NAMALWA (cell line): Measurements from ENCODE around the gene HRC.
A peak's percentile ranks its signal among the peaks of the same experiment; 100 is the strongest.
"Not testable (repeated sequence)": the region's sequence is repeated elsewhere in the genome, so short reads cannot be mapped to it uniquely, and the experiment has no call there.

Source experiments
- DNase-seq: peaks from one replicate; pipeline ENCODE4 v3.0.0-alpha.2; 2015; ENCODE audit warnings: low spot score

The HRC gene

DNA sequence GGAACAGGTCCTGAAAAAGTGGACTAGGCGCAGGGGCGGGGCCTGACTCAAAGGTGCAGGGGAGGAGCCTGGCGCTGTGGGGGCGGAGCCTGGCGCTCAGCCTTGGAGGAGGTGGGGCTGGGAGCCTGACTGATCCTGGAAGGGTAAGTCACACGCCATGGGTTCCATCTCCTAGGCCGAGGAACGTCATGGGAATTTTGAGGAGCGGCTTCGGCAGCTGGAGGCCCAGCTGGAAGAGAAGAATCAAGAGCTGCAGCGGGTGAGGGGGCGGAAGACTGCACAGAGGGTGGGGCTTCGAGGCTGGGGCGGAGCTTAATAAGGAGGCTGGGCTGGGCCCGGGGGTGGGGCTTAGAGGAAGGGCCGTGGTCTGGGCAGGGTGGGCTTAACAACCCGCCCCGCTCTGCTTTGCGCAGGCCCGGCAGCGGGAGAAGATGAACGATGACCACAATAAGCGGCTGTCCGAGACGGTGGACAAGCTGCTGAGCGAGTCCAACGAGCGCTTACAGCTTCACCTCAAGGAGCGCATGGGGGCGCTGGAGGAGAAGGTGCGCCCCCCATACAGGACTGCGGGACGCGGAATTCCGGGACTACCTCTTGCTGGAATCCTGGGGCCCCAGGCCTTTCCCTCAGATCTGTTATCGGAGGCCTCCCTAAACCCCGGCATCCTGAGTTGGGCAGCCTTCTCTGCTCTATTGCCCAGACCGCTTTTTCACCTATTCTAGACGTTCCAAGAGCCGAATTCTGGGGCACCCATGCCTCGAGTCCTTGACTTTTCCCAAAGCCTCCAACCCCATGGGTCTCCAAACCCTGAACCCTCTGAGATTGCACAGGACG lies 21.4 kb downstream of the HRC start:
- DNase-seq, result peak; percentile 58

DNA sequence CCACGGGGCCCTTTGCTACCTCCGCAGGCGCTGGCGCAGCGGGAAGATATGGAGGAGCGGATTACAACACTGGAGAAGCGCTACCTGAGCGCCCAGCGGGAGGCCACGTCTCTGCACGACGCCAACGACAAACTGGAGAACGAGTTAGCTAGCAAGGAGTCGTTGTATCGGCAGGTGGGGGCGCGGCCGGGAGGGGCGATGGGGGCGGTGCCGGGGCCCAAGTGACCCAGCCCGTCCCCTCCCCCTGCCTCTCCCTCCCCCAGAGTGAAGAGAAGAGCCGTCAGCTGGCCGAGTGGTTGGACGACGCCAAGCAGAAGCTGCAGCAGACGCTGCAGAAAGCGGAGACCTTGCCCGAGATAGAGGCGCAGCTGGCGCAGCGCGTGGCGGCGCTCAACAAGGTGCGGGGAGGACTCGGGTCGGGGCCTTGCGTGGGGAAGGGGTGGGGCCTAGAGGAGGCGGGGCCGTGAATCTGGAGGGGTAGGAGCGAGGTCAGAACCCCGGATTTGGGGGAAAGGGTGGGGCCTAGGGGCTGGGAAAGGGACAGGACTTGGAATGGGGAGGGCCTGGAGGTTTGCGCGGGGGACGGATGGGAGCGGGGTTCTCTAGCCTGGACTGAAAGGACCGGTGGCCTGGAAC lies 22.1 kb downstream of the HRC start:
- DNase-seq, result no peak

DNA sequence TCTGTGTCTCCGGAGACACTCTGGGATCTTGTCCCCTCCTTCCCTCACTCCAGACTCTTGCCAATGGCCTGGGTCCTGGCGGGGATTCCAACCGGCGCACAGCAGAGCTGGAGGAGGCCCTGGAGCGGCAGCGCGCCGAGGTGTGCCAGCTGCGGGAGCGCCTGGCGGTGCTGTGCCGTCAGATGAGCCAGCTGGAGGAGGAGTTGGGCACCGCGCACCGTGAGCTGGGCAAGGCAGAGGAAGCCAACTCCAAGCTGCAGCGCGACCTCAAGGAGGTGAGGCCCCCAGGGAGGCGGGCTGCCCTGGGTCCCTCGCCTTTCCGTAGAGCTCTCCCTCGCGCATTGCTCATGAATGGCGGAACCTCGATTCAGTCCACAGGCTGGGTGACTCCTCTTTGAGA lies 24.9 kb downstream of the HRC start:
- no peak for DNase-seq

DNA sequence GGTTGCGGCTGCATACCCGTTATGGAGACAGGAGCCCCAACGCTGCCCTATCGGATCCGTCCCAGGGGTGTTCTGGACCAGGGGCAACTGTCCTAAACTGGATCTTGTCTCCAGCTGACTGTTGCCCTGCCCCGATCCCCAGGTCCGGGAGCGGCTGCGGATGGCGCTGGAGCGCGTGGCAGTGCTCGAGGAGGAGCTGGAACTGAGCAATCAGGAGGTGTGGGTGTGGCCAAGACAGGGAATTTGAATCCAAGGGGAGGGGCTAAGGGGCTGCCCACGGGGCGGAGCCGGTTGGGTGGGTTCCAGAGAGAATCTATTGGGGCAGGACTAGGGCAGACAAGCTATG lies 26.0 kb downstream of the HRC start:
- no peak for DNase-seq

DNA sequence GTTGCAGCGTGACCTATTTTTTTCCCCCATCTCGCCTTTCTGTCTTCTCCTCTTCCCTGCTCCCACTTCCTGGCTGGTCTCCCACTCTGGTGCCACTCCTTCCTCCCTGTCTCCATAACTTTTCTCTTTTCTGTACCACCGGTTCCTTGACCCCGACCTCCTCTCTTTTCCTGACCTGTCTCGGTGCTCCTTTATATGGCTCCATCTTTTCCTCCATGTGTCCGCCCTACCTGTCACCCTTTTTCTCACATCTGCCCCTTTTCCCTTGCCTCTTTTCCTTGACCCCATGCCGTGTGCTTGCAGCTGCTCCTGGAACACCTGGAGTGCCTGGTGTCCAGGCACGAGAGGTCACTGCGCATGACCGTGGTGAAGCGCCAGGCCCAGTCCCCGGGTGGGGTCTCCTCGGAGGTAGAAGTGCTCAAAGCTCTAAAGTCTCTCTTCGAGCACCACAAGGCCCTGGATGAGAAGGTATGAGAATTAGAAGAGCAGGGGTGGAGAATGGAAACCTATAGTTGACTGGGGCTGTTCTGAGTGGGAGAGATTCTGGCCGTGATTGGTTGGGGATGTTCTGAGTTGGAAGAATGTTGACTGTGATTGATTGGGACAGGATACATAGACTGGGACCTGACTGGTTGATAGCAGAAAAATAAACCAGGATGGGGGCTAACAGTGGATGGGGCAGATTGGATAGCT lies 26.5 kb downstream of the HRC start:
- DNase-seq, result no peak

DNA sequence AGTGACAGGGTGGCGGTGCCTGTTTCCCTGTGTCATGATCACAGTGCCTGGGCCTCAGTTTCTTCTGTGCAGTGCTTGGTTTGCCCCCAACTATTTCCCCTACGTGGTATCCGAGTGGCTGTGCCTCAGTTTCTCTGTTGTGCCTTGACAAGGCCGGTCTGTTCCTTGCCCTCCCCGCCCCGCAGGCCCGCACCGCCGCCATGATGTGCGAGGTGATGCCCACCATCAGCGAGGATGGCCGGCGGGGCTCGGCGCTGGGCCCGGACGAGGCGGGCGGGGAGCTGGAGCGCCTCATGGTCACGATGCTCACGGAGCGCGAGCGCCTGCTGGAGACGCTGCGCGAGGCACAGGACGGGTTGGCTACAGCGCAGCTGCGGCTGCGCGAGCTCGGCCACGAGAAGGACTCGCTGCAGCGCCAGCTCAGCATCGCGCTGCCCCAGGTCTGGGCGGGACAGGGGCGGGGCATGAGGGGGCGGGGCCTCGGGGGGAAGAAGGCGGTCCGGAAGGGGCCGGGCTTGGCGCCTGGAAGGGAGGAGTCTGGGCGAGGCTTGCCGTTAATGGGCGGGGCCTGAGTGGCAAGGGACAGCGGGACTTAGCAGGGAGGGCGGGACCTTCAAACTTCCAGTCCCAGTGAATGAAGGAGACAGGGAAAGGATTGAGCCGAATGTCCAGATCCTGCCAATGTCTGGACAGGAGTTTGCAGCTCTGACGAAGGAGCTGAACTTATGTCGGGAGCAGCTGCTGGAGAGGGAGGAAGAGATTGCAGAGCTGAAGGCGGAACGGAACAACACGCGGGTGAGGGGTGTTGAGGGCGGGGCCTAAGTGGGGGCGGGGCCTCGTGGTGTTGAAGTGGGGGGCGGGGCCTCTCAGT lies 27.3 kb downstream of the HRC start:
- DNase-seq, result peak; percentile 97

DNA sequence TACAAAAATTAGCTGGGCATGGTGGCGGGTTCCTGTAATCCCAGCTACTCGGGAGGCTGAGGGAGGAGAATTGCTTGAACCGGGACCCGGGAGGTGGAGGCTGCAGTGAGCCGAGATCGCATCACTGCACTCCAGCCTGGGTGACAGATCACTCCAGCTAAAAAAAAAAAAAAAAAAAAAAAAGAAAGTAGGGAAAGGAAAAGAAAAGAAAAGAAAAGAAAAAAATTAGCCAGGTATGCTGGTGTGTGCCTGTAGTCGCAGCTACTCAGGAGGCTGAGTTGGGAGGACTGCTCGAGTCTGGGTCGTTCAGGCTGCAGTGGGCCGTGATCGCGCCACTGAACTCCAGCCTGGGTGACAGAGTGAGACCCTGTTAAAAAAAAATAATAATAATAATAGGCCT lies 28.0 kb downstream of the HRC start:
- DNase-seq, result not testable (repeated sequence)

DNA sequence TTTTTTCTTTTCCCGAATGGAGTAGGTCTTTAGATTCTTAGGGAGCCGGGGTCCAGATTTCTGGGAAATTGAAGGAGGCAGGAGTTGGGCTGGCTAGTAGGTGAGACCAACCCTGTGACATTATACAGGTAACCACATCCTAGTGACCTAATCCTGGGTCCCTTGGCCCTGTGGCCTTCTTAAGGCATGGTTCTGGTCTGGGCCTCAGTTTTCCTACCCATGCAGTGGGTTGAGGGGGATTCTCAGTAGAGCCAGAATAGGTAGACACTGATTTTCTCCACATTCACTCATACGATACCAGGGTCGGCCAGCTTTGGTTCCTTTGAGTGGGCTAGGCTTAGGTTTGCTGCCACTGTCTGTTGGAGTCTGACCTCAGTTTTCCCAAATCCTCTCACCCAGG lies 28.6 kb downstream of the HRC start:
- no peak for DNase-seq

DNA sequence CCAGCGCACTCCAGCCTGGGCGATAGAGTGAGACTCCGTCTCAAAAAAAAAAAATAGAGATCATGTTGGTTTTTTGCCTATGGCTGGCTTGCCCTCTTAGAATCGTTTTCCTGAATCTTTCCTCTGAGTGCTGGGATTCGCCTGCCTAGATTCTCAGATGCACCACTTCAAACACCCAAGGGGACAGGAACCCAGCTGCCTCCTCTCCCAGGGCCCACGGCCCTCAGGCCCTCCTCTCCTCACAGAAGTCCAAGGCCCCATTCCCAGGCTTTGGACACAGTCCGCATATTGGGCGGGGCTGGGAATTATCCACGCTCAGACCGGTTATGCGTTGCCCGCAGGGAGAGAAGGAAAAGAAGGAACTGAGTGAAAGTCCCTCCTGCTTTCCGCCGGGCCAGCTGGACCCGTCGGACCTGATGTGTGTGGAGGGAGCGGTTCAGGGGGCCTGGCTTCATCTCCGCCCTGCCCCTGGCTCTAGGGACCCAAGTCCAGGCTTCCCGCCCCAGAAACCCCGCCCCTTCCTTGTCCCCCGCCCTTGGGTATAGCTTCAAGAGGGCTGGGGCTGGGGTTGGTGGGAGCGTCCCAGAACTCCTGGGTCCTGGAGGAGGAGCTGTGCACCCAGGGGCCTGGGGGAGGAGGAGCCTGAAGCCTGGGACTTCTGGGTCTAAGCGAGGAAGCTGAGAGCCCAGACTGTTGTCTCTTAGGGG lies 30.0 kb downstream of the HRC start:
- no peak for DNase-seq

DNA sequence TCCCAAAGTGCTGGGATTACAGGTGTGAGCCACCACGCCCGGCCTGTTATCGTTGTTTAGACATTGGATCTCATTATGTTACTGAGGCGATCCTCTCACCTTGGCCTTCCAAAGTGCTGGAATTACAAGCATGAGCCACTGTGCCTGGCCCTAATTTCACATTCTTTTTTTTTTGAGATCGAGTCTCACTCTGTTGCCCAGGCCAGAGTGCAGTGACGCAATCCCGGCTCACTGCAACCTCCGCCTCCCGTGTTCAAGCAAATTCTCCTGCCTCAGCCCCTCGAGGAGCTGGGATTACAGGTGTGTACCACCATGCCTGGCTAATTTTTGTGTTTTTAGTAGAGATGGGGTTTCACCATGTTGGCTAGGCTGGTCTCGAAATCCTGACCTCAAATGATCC lies 31.9 kb downstream of the HRC start:
- DNase-seq, result not testable (repeated sequence)

DNA sequence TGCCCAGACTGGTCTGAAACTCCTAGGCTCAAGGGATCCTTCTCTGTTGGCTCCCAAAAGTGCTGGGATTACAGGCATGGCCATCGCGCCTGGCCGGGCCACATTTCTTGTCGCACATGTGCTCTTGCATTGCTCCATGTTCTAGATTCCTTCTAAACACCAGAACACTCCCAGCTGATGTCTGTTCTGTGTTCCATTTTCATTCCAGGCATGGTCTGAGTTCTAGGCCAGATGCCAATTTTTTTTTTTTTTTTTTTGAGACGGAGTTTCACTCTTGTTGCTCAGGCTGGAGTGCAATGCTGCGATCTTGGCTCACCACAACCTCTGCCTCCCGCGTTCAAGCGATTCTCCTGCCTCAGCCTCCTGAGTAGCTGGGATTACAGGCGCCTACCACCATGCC lies 33.4 kb downstream of the HRC start:
- not testable (repeated sequence) for DNase-seq

DNA sequence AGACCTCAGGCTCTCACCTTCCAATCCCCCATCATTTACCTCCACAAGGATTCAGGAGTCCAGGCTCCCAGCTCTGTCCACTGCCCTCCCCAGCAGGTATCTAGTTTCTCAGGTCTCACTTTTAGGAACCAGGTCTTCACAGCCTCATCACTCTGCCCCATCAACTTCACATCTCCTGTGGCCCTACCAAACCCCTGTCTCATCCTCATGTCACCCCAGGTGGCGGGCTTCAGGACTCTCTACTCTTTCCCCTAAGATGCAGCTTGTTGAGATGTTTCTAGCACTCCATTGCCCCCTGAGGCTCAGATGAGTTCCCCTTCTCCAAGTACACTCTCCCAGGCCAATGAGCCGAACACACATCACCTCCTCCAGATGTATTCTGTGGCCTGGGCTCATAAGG lies 34.3 kb downstream of the HRC start:
- peak; percentile 49 for DNase-seq

DNA sequence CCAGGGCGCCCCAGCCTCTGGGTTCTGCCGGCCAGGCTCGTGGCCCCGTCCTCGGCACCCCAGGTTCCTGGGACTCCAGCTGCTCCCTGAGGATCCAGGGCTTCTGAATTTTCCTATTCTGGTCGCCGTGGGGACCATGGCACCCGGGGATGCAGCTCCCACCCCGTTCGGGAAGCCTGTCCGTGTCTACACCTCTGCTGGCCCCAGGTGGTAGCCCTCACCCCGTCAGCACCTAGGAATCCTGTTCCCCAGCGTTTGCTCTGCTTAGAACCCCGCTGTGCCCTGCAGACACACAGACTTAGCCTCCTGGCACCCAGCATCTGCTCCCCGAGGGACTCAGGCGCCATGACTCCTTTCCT lies 34.9 kb downstream of the HRC start:
- no peak for DNase-seq

DNA sequence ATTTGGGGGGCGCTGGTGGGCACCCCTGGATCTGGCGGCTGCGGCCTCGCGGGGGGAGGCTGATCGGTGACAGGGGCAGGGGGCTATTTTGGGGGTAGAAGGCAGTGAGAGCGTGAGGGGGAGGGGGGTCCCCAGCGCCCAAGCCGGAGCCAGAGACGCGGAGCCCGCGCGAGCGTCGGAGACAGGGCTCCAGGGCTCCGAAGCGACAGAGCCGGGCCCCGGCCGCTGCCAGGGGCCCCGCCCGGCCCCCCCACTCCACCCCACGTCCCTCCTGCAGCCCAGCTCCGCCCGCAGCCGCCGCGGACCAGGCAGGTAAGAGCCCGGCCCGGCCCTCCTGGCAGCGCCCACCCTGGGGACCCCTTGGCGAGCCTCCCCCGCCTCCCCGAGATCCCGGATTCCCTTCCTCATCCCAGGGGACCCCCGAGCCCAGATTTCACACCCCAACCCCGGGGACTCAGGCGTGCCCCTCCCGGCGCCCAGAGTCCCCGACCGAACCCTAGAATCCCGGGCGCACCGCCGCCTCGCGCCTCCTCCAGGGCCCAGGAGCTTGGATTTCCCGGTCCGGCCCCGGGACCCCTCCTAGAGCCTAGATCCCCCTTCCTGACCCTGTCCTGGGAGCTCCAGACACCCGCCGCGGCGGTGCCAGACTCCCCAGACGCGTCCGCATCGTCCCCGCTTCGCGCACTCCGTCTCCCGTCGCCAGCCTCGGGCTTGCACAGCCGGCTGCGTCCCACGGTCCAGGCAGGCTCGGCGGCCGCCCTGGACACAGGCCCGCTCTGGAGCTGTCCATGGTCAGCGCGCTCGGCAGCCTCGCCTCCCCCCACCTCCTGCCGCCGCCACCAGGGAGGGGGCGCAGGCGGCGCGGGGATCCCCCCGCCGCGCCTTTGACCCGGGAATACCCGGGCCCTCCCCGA lies 35.5 kb downstream of the HRC start, which contains the start of gene PPFIA3:
PPFIA3 (plus strand) TSS at position 134 of the 914 bp plus-strand sequence. CDS start 8,330 bp downstream, outside the sequence.
- DNase-seq, result peak; percentile 41

DNA sequence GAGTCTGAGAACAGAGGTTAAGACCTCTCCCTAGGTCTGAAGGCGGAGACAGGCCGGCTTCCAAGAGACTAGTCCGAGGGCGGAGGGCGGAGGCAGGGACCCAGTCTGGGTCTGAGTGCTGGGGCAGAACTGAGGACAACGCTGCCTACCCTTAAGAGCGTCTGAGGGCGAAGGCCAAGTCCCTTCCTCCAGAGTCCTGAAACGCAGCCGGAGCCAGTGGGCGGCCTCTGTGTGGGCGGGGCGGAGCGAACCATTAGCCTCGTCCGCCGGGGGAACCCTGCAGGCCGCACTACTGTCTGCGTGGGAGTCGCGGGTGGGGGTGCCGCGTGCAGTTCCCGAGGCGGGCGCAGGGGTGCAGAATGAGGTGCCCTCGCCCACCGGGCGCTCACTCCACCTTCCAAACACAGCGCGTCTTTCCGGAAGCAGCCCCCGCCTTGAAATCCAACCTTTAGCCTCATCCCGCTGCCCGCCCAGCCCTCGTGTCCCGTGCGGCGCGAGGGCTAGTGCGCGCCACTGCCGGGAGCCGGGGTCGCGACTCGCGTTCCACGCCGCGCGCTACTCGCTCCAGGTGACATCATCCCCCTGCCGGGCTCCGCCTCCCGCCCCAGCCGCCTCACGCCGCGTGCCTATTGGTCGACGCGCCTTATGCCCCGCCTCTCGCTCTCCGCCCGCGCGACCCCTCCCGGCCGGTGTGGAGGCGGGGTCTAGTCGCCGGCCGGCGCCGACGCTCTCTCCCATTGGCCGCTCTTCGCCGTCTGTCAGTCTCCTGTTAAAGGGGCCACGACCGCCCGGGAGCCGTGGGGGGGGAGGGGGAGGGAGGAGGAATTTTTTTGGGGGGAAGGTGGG lies 36.4 kb downstream of the HRC start, which contains the start of gene C19orf73:
C19orf73 (minus strand) TSS at position 579 of the 846 bp plus-strand sequence; CDS start at position 458, 121 bp downstream.
- peak; percentile 94 for DNase-seq

DNA sequence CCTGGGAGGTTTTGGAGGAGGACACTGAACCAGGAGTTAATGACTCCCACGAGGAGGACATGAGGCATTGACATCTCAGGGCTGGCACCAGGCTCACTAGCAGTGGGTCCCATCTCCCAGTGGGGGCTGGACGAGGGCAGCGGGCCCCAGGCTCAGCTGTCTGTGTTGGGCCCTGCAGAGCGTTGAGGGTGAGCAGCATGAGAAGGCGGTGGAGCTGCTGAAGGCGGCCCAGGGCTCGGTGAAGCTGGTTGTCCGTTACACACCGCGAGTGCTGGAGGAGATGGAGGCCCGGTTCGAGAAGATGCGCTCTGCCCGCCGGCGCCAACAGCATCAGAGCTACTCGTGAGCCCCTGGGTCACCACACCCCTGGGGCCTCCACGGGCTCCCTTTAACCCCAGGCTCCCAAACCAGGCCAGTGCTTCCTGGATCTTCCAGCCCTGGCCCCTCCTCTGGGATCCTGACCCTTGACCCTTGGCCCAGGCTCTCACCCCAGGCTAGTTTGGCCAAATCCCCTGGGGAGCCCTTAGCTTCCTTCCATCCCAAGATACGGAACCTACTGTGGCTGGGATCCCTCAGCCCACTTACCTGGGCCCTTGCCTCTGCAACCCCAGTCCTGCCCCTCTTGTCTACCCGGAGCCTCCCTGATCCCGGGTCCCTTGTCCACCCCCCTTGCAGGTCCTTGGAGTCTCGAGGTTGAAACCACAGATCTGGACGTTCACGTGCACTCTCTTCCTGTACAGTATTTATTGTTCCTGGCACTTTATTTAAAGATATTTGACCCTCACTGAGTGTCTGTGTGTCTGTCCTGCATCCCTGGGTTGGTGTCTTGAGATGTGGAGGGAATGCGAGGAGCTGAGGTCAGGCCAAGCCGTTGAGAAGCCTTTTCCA lies 37.3 kb downstream of the HRC start:
- DNase-seq, result no peak

DNA sequence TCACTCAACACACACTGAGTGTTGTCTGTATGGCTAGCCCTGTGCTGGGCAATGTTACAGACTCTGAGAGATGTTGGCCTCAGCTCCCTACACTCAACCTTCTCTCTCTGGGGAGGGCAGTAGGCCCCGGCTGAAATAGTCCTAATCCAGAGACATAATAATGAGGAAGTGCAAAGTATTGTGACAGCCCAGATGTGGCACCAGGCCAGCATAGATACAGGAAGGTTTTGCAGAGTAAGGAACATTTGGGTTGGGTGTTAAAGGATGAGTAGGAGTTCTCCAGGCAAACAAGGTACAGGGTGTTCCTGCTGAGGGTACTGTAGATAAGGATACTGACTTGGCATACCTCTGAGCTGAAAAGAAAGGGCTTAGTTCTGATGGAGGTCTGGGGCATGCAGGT lies 38.7 kb downstream of the HRC start:
- peak; percentile 50 for DNase-seq

DNA sequence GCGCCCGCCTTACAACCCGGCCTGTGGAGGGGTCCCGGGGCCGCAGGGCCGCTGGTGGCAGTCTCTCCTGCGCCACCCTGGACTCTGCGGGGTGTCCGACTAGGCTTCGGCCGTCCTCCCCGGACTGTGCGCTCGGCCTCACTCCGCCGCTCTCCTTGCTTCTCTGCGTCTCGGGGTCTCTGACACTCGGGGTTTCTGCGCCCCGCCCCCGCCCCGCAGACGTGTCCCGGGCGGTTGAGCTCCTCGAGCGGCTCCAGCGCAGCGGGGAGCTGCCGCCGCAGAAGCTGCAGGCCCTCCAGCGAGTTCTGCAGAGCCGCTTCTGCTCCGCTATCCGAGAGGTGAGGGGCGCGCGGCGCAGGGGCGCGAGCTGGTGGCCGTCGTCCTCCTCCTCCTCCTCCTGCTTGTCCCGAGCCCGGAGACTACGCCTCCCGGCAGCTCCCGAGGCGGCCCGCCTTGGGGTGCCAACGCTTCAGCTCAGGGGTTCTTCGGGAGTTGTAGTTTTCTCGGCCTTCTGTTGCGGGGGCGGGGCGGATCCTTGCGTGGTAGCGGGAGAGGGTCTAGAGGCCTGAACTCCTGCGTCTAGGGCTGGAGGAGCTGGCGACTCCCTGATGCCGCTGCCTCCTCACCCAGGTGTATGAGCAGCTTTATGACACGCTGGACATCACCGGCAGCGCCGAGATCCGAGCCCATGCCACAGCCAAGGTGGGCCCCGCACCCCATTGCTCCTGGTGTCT lies 40.4 kb downstream of the HRC start:
- DNase-seq, result no peak
